Neural cell (in vitro differentiated cells): ENCODE measurements around the gene DBP. TPM values are rescaled to one million over a fixed set of nuclear protein-coding genes. Genes with fewer than 3 reads are reported as not detected.

ENCODE experiments used
- H2AFZ ChIP-seq: fragments of 200-600, 300-800 bp; sonication (generic), shearing (Covaris generic); 2 replicates; pipeline ENCODE4 v1.6.0; 2014; ENCODE audit warnings: low read depth, mild to moderate bottlenecking, antibody characterized with exemption, low read length, moderate library complexity
- H3F3A ChIP-seq: fragments of 200-600 bp; shearing (Covaris generic); 2 replicates; pipeline ENCODE4 v1.6.1; 2016; ENCODE audit warnings: mild to moderate bottlenecking, moderate library complexity, mixed read lengths, antibody characterized with exemption, low read length; ENCODE audit not compliant: insufficient read depth, poor library complexity, severe bottlenecking
- H3K27ac ChIP-seq: fragments of 200-600, 300-800 bp; sonication (generic), shearing (Covaris generic); 2 replicates; pipeline ENCODE4 v1.5.1; 2014; ENCODE audit warnings: mild to moderate bottlenecking, low read length, moderate library complexity
- H3K27me3 ChIP-seq: fragments of 300-800, 200-600 bp; sonication (generic), shearing (Covaris generic); 2 replicates; pipeline ENCODE4 v1.6.0; 2014; ENCODE audit warnings: mild to moderate bottlenecking, low read depth, low read length, moderate library complexity; ENCODE audit not compliant: insufficient read depth
- H3K36me3 ChIP-seq: fragments of 300-800, 200-600 bp; sonication (generic), shearing (Covaris generic); 2 replicates; pipeline ENCODE4 v1.5.1; 2014; ENCODE audit warnings: mild to moderate bottlenecking, antibody characterized with exemption, low read length, moderate library complexity; ENCODE audit not compliant: insufficient read depth
- H3K4me2 ChIP-seq: fragments of 300-800, 200-600 bp; sonication (generic), shearing (Covaris generic); 2 replicates; pipeline ENCODE4 v1.6.0; 2014; ENCODE audit warnings: mild to moderate bottlenecking, low read length
- H3K4me3 ChIP-seq: fragments of 300-800, 200-600 bp; sonication (generic), shearing (Covaris generic); 2 replicates; pipeline ENCODE4 v1.5.1; 2014; ENCODE audit warnings: mild to moderate bottlenecking, low read length, moderate library complexity
- H3K79me2 ChIP-seq: fragments of 200-600 bp; shearing (Covaris generic); replicated peaks from 2 replicates; pipeline ENCODE4 v1.6.0; 2014; ENCODE audit warnings: mild to moderate bottlenecking, low read length, moderate library complexity; ENCODE audit not compliant: insufficient read depth
- H3K9ac ChIP-seq: fragments of 300-800, 200-600 bp; sonication (generic), shearing (Covaris generic); 2 replicates; pipeline ENCODE4 v1.6.1; 2016; ENCODE audit warnings: mild to moderate bottlenecking, low read length, mixed read lengths
- H3K9me2 ChIP-seq: fragments of 200-600 bp; shearing (Covaris generic); 2 replicates; pipeline ENCODE4 v1.6.1; 2016; ENCODE audit warnings: mild to moderate bottlenecking, low read length, mixed read lengths; ENCODE audit not compliant: insufficient read depth
- H3K9me3 ChIP-seq: fragments of 200-600, 300-800 bp; sonication (generic), shearing (Covaris generic); 2 replicates; pipeline ENCODE4 v1.6.1; 2016; ENCODE audit warnings: mild to moderate bottlenecking, mixed run types, low read length, moderate library complexity, mixed read lengths
- H4K20me1 ChIP-seq: fragments of 200-600 bp; shearing (Covaris generic); 2 replicates; pipeline ENCODE4 v1.6.1; 2016; ENCODE audit warnings: mild to moderate bottlenecking, mixed run types; ENCODE audit not compliant: insufficient read depth
- CTCF ChIP-seq: fragments of 450-650 bp; IDR thresholded peaks from 2 replicates; pipeline ENCODE4 v1.5.1; 2014; ENCODE audit warnings: antibody characterized with exemption, mild to moderate bottlenecking, moderate library complexity; ENCODE audit not compliant: poor library complexity, severe bottlenecking
- EP300 ChIP-seq: fragments of 450-650 bp; conservative IDR thresholded peaks from 2 replicates; pipeline ENCODE4 v1.6.1; 2014; ENCODE audit warnings: antibody characterized with exemption, mild to moderate bottlenecking, moderate library complexity; ENCODE audit not compliant: poor library complexity, severe bottlenecking
- EZH2 ChIP-seq: fragments of 200-600, 300-800 bp; shearing (Covaris generic), sonication (generic); IDR thresholded peaks from 2 replicates; pipeline ENCODE4 v1.6.1; 2014; ENCODE audit warnings: antibody characterized with exemption, low read length, borderline replicate concordance, mild to moderate bottlenecking; ENCODE audit not compliant: insufficient read depth, poor library complexity, severe bottlenecking
- MXI1 ChIP-seq: fragments of 450-650 bp; conservative IDR thresholded peaks from 2 replicates; pipeline ENCODE4 v1.6.1; 2014; ENCODE audit warnings: antibody characterized with exemption, mild to moderate bottlenecking; ENCODE audit not compliant: poor library complexity, severe bottlenecking
- POLR2AphosphoS5 ChIP-seq: IDR thresholded peaks from 2 replicates; pipeline ENCODE4 v1.6.1; 2012
- RAD21 ChIP-seq: fragments of 450-650 bp; conservative IDR thresholded peaks from 2 replicates; pipeline ENCODE4 v1.6.1; 2014; ENCODE audit warnings: antibody characterized with exemption, mild to moderate bottlenecking, moderate library complexity
- SMC3 ChIP-seq: fragments of 450-650 bp; conservative IDR thresholded peaks from 2 replicates; pipeline ENCODE4 v1.6.1; 2014; ENCODE audit warnings: antibody characterized with exemption, mild to moderate bottlenecking, moderate library complexity; ENCODE audit not compliant: poor library complexity
- TAF1 ChIP-seq: IDR thresholded peaks from 2 replicates; pipeline ENCODE4 v1.6.1; 2012; ENCODE audit warnings: low read depth
- polyA plus RNA-seq: library from polyadenylated mRNA; depleted of rRNA; stranded (reverse); fragments of >200 nt; gene quantifications from 2 replicates; pipeline ENCODE4 v1.2.3, GENCODE V29; 2014
- TF ChIP-seq, protein P1 (sequence below): IDR thresholded peaks from 2 replicates; pipeline ENCODE4 v1.6.1; 2012; ENCODE audit warnings: borderline replicate concordance

The DBP gene
- polyA plus RNA-seq, 1 donor from 2014 or later, result 3.6 TPM

- no peaks in the 10 kb centered on the region for H3K27me3 ChIP-seq
- peak overlapping the region; percentile 88 for H3K4me3 ChIP-seq
- no peaks in the 10 kb centered on the region for H3F3A ChIP-seq
- H3K9ac ChIP-seq, result peak overlapping the region; percentile 88
- H3K27ac ChIP-seq, result no peak overlapping the region
- H4K20me1 ChIP-seq, result peaks cover 4% of the 10 kb centered on the region
- TF ChIP-seq EZH2 (no peak), RAD21 (no peak), POLR2AphosphoS5 (no peak), TAF1 (no peak), MXI1 (no peak), CTCF (no peak), EP300 (no peak), SMC3 (no peak)
- TF ChIP-seq, protein P1, sequence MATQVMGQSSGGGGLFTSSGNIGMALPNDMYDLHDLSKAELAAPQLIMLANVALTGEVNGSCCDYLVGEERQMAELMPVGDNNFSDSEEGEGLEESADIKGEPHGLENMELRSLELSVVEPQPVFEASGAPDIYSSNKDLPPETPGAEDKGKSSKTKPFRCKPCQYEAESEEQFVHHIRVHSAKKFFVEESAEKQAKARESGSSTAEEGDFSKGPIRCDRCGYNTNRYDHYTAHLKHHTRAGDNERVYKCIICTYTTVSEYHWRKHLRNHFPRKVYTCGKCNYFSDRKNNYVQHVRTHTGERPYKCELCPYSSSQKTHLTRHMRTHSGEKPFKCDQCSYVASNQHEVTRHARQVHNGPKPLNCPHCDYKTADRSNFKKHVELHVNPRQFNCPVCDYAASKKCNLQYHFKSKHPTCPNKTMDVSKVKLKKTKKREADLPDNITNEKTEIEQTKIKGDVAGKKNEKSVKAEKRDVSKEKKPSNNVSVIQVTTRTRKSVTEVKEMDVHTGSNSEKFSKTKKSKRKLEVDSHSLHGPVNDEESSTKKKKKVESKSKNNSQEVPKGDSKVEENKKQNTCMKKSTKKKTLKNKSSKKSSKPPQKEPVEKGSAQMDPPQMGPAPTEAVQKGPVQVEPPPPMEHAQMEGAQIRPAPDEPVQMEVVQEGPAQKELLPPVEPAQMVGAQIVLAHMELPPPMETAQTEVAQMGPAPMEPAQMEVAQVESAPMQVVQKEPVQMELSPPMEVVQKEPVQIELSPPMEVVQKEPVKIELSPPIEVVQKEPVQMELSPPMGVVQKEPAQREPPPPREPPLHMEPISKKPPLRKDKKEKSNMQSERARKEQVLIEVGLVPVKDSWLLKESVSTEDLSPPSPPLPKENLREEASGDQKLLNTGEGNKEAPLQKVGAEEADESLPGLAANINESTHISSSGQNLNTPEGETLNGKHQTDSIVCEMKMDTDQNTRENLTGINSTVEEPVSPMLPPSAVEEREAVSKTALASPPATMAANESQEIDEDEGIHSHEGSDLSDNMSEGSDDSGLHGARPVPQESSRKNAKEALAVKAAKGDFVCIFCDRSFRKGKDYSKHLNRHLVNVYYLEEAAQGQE, result no peak
- H3K9me3 ChIP-seq, result no peaks in the 10 kb centered on the region
- H3K4me2 ChIP-seq, result no peak overlapping the region
- H2AFZ ChIP-seq, result no peak overlapping the region
- peaks cover 24% of the 10 kb centered on the region for H3K79me2 ChIP-seq
- peaks cover 3% of the 10 kb centered on the region for H3K36me3 ChIP-seq
- H3K9me2 ChIP-seq, result no peaks in the 10 kb centered on the region
Measured at GRCh38 chr19:48616491-48617056, 20.6 kb downstream of the DBP start.

DNA sequence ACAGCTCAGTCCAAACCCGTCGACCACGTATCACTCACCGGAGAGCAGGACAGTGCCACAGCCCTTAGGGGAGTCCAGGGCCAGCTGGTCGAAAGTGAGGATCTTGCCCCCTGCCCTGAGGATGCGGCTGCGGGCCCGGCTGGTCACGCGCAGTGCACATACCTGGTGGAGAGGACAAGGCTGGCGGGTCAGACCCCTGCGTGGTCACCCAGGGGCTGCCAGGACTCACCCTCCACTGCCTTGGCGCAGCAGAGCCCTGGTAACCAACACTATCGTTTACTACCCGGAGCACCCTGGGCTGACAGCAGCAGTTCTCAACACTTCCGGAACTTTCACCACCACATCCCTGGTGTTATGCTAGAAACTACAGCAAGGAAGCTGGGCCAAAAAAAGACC is 21.1 kb downstream of the DBP start:
- Histone ChIP-seq H4K20me1 (peaks cover 4% of the 10 kb centered on the region), H3K4me2 (no peak overlapping the region)

More for the DNA sequence above, 21.1 kb downstream of the DBP start:
- H2AFZ ChIP-seq, result no peak overlapping the region
- no peaks in the 10 kb centered on the region for H3K9me3 ChIP-seq
- H3K9ac ChIP-seq, result peak overlapping the region; percentile 3
- peaks cover 24% of the 10 kb centered on the region for H3K79me2 ChIP-seq
- TF ChIP-seq TAF1, result no peak
- no peak for TF ChIP-seq SMC3
- no peak for TF ChIP-seq POLR2AphosphoS5
- TF ChIP-seq EZH2, result no peak
- H3K36me3 ChIP-seq, result peaks cover 3% of the 10 kb centered on the region
- H3K27me3 ChIP-seq, result no peaks in the 10 kb centered on the region
- peak overlapping the region; percentile 88 for H3K4me3 ChIP-seq
- H3F3A ChIP-seq, result no peaks in the 10 kb centered on the region
- H3K27ac ChIP-seq, result no peak overlapping the region
- no peaks in the 10 kb centered on the region for H3K9me2 ChIP-seq
